GM18870 (cell line): ENCODE data around the gene SAYSD1.

ENCODE experiments used
- ATAC-seq: cut with Tn5 transposase; IDR thresholded peaks from one replicate; pipeline ENCODE4 v1.9.1; 2021; ENCODE audit warnings: moderate library complexity; ENCODE audit not compliant: unreplicated experiment

SAYSD1 gene

DNA sequence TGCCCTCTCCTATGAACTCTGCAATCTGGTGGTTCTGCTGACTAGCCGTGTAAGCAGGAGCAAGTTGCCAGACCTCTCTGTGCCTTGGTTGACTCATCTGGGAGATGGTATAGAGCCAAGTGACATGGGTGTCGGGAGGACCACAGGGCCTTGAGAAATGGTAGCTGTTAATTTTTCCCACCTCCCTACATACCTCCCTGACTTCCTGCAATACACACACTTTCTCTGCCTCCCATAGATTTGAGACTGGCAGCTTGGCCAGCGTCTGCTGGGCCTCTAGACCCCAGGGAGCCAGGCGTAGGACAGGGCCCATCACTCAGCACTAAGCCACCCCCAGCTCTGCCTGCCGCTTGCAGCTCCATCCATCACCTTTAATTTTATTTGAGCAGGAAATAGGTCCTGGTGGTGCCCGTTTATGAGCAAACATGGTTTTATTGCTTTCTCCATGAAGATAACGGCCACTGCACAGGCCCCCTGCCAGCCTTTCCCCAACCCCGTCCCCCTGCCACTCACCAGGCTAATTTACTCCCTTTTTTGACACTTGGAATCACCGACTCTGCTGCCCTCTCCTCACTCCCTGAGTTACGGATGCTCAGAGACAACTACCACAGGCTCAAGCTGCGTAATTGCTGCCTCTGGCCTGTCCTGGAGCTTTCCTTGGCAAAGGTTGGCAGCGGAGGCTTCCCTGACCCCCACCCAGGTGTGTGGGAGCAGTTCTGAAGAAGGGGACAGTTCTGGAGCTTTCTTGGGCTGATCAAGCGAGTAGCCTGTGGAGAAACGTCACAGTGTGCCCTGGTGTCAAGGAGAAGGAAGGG lies 55.3 kb downstream of the SAYSD1 start:
- ATAC-seq: no peak

DNA sequence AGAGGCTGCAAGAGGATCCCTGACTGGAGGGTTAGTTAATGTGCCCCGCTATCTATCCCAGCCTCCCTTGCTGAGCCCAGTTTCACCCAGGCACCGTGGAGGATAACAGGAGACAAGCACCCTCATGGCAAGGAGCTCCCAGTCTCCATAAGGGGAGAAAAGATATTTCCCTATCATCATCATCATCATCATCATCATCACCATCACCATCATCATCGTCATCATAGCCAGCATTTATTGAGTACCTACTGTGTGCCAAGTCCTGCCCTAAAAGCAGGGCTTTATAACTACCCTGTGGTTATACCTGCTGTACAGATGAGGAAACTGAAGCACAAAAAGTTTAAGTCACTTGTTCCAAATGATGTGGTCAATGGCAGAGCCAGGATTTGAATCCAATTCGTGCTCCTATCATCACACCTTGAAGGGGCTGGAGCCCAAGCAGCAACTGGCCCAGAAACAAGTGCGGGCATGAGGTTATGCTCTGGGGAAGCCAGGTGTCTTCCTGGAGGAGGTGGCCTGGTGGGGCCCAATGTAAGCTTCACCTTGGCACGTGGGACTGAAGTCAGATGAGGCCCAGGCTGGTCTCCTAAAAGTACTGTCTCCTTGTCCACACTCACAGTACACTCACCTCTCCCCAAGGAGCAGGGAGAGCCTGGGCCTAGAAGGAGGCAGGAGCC lies 56.4 kb downstream of the SAYSD1 start:
- ATAC-seq: no peak

DNA sequence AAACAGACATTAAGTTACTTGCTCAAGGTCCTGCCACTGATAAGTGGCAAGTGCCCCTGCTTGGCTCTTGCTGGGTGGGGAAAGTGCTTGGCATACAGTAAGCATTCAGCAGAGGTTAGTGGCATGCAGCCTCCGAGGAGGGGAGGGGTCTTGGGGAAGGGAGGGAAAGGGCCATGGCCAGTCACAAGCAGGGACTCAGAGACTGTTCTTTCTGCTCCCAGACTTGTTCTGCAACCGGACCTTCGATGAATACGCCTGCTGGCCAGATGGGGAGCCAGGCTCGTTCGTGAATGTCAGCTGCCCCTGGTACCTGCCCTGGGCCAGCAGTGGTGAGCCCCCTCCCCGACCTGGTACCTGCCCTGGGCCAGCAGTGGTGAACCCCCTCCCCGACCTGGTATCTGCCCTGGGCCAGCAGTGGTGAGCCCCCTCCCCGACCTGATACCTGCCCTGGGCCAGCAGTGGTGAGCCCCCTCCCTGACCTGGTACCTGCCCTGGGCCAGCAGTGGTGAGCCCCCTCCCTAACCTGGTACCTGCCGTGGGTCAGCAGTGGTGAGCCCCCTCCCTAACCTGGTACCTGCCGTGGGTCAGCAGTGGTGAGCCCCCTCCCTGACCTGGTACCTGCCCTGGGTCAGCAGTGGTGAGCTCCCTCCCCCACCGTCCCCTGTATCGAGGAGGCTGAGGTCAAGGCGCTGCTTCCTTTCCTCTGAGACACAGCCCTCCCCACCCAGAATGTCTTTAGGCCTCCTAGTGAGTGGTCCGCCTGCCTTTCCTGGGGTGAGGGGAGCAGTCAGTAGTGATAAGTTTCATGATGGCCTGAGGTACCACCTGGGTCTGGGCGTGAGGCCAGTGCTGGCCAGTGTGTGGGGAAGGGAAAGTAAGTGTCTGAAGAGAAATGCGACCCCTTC lies 57.5 kb downstream of the SAYSD1 start:
- no peak for ATAC-seq

- no peak for ATAC-seq
These were observed 58.3 kb downstream of the SAYSD1 start for GRCh38 chr6:39056681-39057080.

DNA sequence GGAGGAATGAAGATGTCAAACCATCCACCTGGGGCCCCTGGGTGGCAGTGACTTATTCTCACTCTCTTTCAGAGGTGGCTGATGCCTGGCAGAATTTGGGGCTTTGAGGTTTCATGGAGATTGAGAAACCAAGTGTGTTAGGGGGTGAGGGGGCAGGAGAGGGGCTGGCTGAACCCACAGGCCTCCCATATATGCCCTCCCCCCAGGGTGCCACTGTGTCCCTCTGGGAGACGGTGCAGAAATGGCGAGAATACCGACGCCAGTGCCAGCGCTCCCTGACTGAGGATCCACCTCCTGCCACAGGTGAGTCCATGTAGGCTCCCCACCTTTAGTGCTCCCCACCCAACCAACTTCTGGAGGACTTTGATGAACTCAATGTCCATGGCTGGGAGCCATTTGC lies 58.8 kb downstream of the SAYSD1 start:
- ATAC-seq: no peak

- no peak for ATAC-seq
These were observed 59.3 kb downstream of the SAYSD1 start for GRCh38 chr6:39055661-39056060.

DNA sequence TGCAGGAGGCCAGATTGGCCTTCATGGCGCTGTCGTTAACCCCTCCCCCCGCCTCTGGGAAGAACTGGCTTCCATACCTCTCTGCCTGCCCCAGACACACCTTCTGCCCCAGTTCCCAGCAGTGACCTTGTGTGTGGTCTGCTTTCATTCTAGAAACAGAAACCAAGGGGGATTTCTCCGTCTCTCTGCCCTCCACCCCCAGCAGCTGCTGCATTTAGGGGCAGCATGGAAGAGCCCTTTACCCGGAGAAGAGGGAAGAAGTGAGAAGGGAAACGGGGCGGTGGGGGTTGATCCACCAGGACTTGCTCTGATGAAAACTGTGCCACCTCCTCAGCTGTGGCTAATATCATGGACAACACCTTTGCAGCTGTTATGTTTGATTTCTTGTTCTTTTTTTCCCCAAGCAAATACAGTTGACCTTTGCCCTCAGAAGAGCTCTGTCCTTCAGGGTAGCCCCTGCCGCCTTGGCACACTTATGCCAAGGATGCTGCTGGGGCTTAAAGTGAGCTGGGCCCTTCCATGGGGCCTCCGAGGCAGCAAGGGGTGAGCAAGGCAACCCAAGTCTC lies 60.3 kb downstream of the SAYSD1 start:
- ATAC-seq: no peak
